DMS 273 (cell line): Measurements from ENCODE around the gene AZI2.
A peak's percentile ranks its signal among the peaks of the same experiment; 100 is the strongest.

ENCODE experiments used
- DNase-seq: peaks from one replicate; lab custom pipeline; 2025; ENCODE audit not compliant: unreplicated experiment; lab: John Stamatoyannopoulos, UW

Gene AZI2

GRCh38 chr3:28301688-28302087, 46.9 kb downstream of the AZI2 start:
- no peak for DNase-seq

- DNase-seq, result no peak
Observed at GRCh38 chr3:28300345-28300962, 48.2 kb downstream of the AZI2 start.

DNA sequence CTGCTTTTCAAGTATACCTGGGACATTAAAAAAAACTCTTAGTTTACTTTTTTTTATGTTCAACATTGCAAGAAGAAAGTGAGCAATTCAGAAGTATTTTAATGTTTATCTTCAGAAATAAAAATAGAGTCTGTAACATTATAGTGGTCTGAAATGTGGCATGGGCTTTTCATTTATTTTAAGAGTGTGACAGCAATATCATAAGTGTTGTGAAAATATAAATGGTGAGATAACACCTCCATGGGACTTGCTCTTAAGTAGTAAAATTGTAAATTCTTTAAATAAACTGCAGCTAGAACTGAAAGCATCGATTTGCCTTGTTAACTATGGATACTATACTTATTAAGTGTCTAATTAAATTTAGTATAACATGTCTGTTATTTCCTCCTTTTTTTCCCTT, 48.9 kb downstream of the AZI2 start:
- no peak for DNase-seq

GRCh38 chr3:28295898-28296490, 52.6 kb downstream of the AZI2 start:
- peak; percentile 27 for DNase-seq

DNA sequence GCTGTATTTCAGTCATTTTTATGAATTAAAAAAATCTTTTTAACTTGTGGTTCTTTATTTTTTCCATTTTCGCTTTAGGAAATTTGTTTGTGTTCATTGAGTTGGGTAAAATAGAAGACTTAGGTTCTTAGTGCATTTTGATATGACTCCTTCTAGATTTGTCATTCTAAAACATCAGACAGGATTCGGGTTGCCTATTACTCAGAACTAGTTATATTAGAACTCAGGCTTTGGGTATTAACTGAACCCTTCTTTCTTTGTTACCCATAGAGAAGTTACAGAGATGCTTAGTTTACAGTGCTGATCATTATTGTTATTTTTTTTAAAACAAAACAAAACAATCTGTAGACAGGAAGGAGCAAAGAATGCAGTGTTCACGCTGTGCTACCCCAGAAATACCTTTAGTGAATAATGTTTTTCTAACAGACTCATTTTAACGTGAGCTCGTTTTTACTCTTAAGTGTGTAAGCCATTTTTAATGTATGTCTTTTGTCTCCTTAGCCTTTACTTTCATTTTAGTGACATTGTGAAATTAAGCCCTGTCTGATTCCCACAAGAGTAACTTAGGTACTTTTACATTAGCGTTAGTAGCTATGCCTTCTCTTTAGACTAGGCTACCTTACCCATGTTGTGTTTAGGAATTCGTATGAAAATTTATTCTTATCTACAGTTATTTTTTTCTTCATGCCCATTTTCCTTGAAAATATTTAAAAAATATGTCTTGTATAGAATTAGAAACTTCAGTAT, 53.8 kb downstream of the AZI2 start:
- DNase-seq, result no peak

DNA sequence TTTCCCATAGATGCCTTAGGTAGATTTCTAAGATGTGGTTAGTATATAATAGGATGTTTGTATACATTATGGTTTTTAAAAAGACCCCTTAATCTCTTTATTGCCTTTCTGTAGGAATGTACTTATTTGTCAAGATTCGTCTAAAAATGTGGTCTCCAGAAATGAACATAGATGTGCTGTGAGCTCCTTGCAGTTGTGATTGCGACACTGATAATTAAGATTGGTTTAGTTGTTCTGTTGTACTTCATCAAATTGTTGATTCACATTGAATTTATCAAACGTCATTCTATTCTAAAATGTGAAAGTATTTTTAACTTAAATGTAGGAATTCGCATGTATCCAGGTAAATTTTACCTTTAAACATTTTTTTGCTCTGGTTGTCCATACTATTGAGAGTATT, 56.0 kb downstream of the AZI2 start:
- DNase-seq, result no peak

DNA sequence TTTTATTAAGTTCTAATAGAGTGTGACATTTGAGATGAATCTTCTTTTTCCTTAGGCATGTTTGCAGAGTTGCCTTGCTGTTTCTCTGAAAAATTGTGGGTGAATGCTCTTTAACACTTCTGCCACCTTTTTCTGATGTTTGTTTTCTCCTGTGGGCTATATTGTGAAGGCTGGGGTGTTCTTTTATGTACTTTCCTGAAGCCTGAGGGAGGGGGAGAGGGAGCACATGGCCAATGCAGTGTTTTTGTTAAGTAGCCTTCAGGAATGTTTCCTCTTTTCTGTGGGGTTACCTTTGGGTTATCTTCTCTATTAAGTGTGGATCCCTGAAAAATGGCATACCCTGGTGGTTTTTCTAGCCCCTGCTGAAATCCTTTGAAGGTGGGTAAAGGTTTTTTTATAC, 57.0 kb downstream of the AZI2 start:
- DNase-seq, result no peak

DNA sequence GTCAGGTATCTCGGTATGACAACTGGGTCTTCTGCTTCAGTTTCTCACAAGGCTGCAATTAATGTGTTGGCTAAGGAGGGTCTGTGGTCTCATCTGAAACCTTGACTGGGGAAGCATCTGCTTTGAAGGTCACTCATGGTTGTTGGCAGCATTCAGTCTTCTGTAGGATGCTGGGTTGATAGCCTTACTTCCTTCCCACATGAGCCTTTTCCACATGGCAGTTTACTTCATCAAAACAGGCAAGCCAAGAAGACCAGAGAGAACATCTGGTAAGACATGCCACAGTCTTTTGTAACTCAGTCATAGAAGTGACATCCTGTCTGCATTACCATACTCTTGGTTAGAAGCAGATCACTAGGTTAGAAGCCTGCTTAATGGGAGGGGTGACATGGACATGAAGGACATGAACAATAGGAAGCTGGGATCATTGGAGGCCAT, 57.7 kb downstream of the AZI2 start:
- no peak for DNase-seq

DNA sequence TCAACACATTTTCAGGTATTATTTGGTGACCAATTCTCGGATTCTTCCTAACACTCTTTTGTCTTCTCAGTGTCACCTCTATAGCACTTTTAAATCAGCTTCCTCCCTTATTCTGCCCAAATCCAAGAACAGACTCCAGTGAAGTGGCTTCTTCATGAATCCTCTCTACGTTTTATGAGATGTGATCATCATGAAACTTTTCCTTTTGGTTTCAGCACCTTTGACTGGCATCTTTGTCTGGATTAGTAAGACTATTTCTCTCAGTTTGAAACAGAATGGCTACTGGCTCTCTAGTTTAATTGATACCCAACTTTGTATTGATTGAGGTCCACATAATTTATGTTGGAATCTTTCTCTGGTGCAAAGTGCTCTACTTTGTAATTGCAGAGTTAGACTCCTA, 61.6 kb downstream of the AZI2 start:
- no peak for DNase-seq

- DNase-seq, result peak; percentile 46
Observed at GRCh38 chr3:28286595-28286994, 62.0 kb downstream of the AZI2 start.

DNA sequence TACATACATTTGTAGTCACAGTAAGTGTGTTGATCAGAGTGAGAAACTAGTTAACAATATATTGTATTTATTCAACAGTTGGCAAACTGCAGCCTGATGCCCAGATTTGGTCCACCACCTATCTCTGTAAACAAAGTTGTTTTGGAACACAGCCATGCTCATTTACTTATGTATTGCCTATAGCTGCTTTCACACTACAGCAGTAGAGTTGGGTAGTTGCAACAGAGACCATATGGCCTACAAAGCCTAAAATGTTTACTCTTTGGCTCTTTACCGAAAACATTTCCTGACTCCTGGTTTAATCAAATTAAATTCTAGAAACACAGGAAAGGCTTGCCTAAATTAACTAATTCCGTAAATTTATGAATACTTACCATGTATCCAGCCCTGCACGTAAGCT, 67.8 kb downstream of the AZI2 start:
- peak; percentile 48 for DNase-seq

DNA sequence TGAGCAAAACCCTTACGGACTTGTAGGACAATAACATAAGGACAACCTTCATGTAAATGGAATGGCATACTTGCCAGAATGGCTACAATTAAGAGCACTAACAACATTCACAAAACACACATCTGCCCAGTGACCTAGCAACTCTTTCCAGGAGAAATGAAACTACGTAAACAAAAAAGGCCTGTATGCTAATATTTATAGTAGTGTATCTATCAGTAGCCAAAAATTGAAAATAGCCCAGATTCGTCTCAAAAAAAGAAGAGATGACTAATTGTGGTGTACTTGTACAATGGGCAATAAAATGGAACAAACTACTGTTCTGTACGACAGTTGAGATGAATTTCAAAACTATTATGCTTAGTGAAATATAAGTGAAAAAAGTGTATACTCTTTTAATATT, 68.9 kb downstream of the AZI2 start:
- DNase-seq, result peak; percentile 9

DNA sequence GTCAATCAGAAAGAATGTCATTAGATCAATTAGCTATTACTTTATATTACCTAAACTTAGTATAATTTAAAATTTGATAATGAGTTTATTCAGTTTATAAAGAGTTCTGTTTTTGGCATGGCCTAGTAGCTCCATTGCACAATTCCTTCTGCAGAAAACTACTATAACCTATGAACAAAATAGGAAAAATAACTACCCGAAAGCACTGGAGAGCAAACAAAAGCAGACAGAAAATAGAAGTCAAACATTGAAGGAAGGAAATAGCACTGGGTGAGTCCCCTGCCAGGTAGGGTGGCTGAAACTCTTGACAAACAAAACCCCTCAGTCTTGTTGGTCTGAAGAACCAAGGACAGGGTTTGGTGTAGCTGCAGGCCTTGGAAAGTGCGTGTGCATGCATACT, 69.7 kb downstream of the AZI2 start:
- DNase-seq, result peak; percentile 0

GRCh38 chr3:28273837-28274236, 74.8 kb downstream of the AZI2 start:
- no peak for DNase-seq
